Measurements from ENCODE around the gene RBMS1.

- TF ChIP-seq POLR2A (IDR thresholded peaks at IDR 0.05; ENCODE audit: low read depth, low read length) (no peak), POLR2AphosphoS5 (IDR thresholded peaks at IDR 0.05; ENCODE audit: low read depth, low read length) (no peak), SPI1 (IDR thresholded peaks at IDR 0.05; ENCODE audit: low read depth, low read length) (no peak), TAF1 (IDR thresholded peaks at IDR 0.05; ENCODE audit: low read depth, low read length) (no peak), PAX5 (IDR thresholded peaks at IDR 0.05; ENCODE audit: insufficient read depth, low read length, severe bottlenecking) (no peak), POU2F2 (IDR thresholded peaks at IDR 0.05; ENCODE audit: low read depth, low read length) (no peak)
These were observed 200.1 kb downstream of the RBMS1 start for GRCh38 chr2:160293391-160294091.

Measured in GM12891 (cell line).